Lower leg skin (tissue), 3 donors: ENCODE measurements around the gene ANKRD13A.

Experiments used
- POLR2A ChIP-seq, 2 donors: fragments of 450-650 bp; IDR thresholded peaks; one replicate each; pipeline ENCODE4 v1.6.1; 2016 to 2017; ENCODE audit warnings: antibody characterized with exemption in 2 of 2, mild to moderate bottlenecking in 1 of 2, moderate library complexity in 1 of 2
- TF ChIP-seq, protein P1 (sequence below), 3 donors: fragments of 450-650 bp; IDR thresholded peaks; one replicate each; pipeline ENCODE4 v1.5.1; 2016; ENCODE audit warnings: antibody characterized with exemption in 3 of 3, mild to moderate bottlenecking in 3 of 3, moderate library complexity in 2 of 3

DNA sequence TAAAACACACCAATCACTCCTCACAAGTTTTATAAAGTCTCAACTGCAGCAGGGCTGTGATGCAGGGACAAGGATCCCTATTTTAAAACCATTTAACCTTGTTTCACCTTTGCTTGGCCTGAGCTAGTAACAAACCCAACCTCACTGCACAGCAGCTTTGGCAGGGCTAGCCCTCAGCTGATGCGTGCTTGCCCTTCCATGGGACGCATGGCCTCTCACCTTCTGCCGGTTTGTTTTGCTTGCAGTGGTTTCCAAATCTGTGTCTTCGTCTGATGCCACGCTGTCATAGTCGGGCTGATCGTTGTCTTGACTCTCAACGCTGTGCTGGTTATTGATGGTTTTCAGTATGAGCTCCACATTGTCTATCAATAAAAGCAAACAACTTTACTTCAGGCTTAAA, 46.4 kb upstream of the ANKRD13A start:
- TF ChIP-seq, protein P1, sequence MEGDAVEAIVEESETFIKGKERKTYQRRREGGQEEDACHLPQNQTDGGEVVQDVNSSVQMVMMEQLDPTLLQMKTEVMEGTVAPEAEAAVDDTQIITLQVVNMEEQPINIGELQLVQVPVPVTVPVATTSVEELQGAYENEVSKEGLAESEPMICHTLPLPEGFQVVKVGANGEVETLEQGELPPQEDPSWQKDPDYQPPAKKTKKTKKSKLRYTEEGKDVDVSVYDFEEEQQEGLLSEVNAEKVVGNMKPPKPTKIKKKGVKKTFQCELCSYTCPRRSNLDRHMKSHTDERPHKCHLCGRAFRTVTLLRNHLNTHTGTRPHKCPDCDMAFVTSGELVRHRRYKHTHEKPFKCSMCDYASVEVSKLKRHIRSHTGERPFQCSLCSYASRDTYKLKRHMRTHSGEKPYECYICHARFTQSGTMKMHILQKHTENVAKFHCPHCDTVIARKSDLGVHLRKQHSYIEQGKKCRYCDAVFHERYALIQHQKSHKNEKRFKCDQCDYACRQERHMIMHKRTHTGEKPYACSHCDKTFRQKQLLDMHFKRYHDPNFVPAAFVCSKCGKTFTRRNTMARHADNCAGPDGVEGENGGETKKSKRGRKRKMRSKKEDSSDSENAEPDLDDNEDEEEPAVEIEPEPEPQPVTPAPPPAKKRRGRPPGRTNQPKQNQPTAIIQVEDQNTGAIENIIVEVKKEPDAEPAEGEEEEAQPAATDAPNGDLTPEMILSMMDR (IDR thresholded peaks at IDR 0.05), result no peak
- no peak for TF ChIP-seq POLR2A (IDR thresholded peaks at IDR 0.05)
